Transverse colon (tissue), 4 donors: ENCODE data around the gene TXNIP. TPM values are rescaled to one million over a fixed set of nuclear protein-coding genes. Genes with fewer than 3 reads are reported as not detected.

ENCODE experiments used
- DNase-seq: peaks from one replicate; pipeline ENCODE4 v3.0.0-alpha.2; 2019
- H3K27ac ChIP-seq, 4 donors: fragments of 200-600 bp; sonication (generic); 2 replicates each; pipeline ENCODE4 v1.5.1; 2016 to 2018; ENCODE audit warnings: inconsistent platforms in 4 of 4
- H3K27me3 ChIP-seq: fragments of 200-600 bp; sonication (generic); 2 replicates; pipeline ENCODE4 v1.5.1; 2017; ENCODE audit warnings: inconsistent platforms
- H3K36me3 ChIP-seq, 4 donors: fragments of 200-600 bp; sonication (generic); 2 replicates each; pipeline ENCODE4 v1.5.1; 2017 to 2019; ENCODE audit warnings: inconsistent platforms in 4 of 4
- H3K4me1 ChIP-seq, 4 donors: fragments of 200-600 bp; sonication (generic); 2 replicates each; pipeline ENCODE4 v1.5.1; 2017 to 2020; ENCODE audit warnings: inconsistent platforms in 4 of 4
- H3K4me3 ChIP-seq, 4 donors: fragments of 200-600 bp; sonication (generic); 1 replicate in 1 of 4; 2 replicates in 3 of 4; pipeline versions ENCODE4 v1.5.1 to v1.6.1; 2017 to 2019; ENCODE audit warnings: inconsistent platforms in 4 of 4
- H3K9me3 ChIP-seq, 2 donors: fragments of 200-600 bp; sonication (generic); 2 replicates each; pipeline ENCODE4 v1.5.1; 2017 to 2019; ENCODE audit warnings: inconsistent platforms in 2 of 2
- CTCF ChIP-seq, 5 experiments: fragments of 200-600 bp in 3 of 5; fragments of 450-650 bp in 2 of 5; sonication (generic) in 3 of 5; IDR thresholded peaks; 1 replicate in 2 of 5; 2 replicates in 3 of 5; pipeline ENCODE4 v1.5.1; 2016 to 2017; ENCODE audit warnings: antibody characterized with exemption in 5 of 5, inconsistent platforms in 3 of 5, mild to moderate bottlenecking in 2 of 5, moderate library complexity in 1 of 5
- EP300 ChIP-seq: sonication (generic); formaldehyde crosslinking; IDR thresholded peaks from one replicate; pipeline ENCODE4 v1.6.1; 2017; ENCODE audit warnings: antibody characterized with exemption, low read depth
- POLR2A ChIP-seq: fragments of 450-650 bp; IDR thresholded peaks from one replicate; pipeline ENCODE4 v1.6.1; 2016; ENCODE audit warnings: antibody characterized with exemption, mild to moderate bottlenecking, moderate library complexity
- POLR2AphosphoS5 ChIP-seq, 3 donors: sonication (generic); formaldehyde crosslinking; IDR thresholded peaks; one replicate each; pipeline ENCODE4 v1.6.1; 2016; ENCODE audit warnings: antibody characterized with exemption in 3 of 3
- WGBS, 2 donors: methylation state at CpG; one replicate each; pipeline ENCODE4 v1.1.5; 2018; ENCODE audit warnings: low coverage in 1 of 2; 5-methylcytosine and 5-hydroxymethylcytosine counted together
- in situ Hi-C, 4 donors: fragments of 200-750 bp; cut with MboI; loops; one replicate each; pipeline versions ENCODE4 v1.15.0 to v1.15.1; 2017; ENCODE audit warnings: low sequenced_read_pairs in 3 of 4, low pct_ligation_motif_present in 1 of 4, low pct_unique_long_range_greater_than_20kb in 1 of 4
- intact Hi-C: fragments of 100-400 bp; cut with DNase I; formaldehyde crosslinking; loops from one replicate; pipeline ENCODE4 v1.15.1; 2023; ENCODE audit warnings: low total_unique reads
- total RNA-seq, 4 donors: library from RNA; depleted of rRNA; stranded (reverse); fragments of >200 nt; gene quantifications; one replicate each; pipeline ENCODE4 v1.1.0, GENCODE V29; 2016

TXNIP gene
- total RNA-seq, 4 donors from 2014 or later = 296 to 2,602 (median 982) TPM

GRCh38 chr1:146013559-146013922, 17.2 kb upstream of the TXNIP start:
- Histone ChIP-seq H3K4me1 (peaks cover 0 to 17% (median 0%) of the 10 kb centered on the region in 4 donors), H3K36me3 (no peaks in the 10 kb centered on the region), H3K9me3 (no peaks in the 10 kb centered on the region), H3K27me3 (peaks cover 6% of the 10 kb centered on the region), H3K27ac (no peak overlapping the region), H3K4me3 (no peak overlapping the region)
- DNase-seq = no peak
- intact Hi-C loops = loop anchor here (2.0 to 10.0 kb wide), 3 partner anchors 37 to 169 kb away; partner anchors contain the start of genes ANKRD35 and NUDT17
- TF ChIP-seq POLR2AphosphoS5 (IDR thresholded peaks at IDR 0.05) (no peak), EP300 (no peak), CTCF (IDR thresholded peaks at IDR 0.05) (no peak), POLR2A (no peak)
- 63 to 84% methylated on average over 1 to 6 of the region's 6 CpGs for WGBS, 2 donors
- in situ Hi-C loops = loop anchor here in 3 of 4 donors (5.0 to 25.0 kb wide), 2 partner anchors 36 to 126 kb away; partner anchors contain the start of gene ANKRD35 (in 1 of the 3)

- H3K9me3 ChIP-seq = no peaks in the 10 kb centered on the region
- peak in 2 of 3 donors; percentile 22 to 23 for TF ChIP-seq POLR2AphosphoS5 (IDR thresholded peaks at IDR 0.05)
- TF ChIP-seq EP300 = no peak
- peak; percentile 63 to 80 (median 73) for TF ChIP-seq CTCF (IDR thresholded peaks at IDR 0.05)
- no peak overlapping the region for H3K4me3 ChIP-seq
- no peak overlapping the region for H3K27ac ChIP-seq
- peaks cover 6% of the 10 kb centered on the region for H3K27me3 ChIP-seq
- in situ Hi-C loops = loop anchor here in 3 of 4 donors (5.0 to 25.0 kb wide), 2 partner anchors 36 to 126 kb away; partner anchors contain the start of gene ANKRD35 (in 1 of the 3)
- WGBS, 2 donors = 1 to 8% methylated on average over 4 of the region's 4 CpGs
- peaks cover 0 to 17% (median 1%) of the 10 kb centered on the region in 4 donors for H3K4me1 ChIP-seq
- H3K36me3 ChIP-seq = no peaks in the 10 kb centered on the region
- intact Hi-C loops = loop anchor here (2.0 to 10.0 kb wide), 3 partner anchors 36 to 168 kb away; partner anchors contain the start of genes ANKRD35 and NUDT17
- no peak for DNase-seq
These were observed 16.6 kb upstream of the TXNIP start for GRCh38 chr1:146012703-146013558.

- WGBS, 2 donors = 87 to 94% methylated on average over 3 to 8 of the region's 8 CpGs
- H3K27ac ChIP-seq = peak overlapping the region in 3 of 4 donors; percentile 12 to 37 (median 27)
- in situ Hi-C loops = loop anchor here in 3 of 4 donors (5.0 to 25.0 kb wide), 2 partner anchors 33 to 123 kb away; partner anchors contain the start of gene ANKRD35 (in 1 of the 3)
- H3K27me3 ChIP-seq = no peaks in the 10 kb centered on the region
- H3K9me3 ChIP-seq = no peaks in the 10 kb centered on the region
- no peak for DNase-seq
- H3K4me3 ChIP-seq = no peak overlapping the region
- intact Hi-C loops = loop anchor here (5.0 to 10.0 kb wide), 2 partner anchors 123 to 165 kb away; partner anchors contain the start of genes ANKRD35 and NUDT17
- H3K4me1 ChIP-seq = peaks cover 8 to 41% (median 20%) of the 10 kb centered on the region in 4 donors
- no peak for TF ChIP-seq POLR2AphosphoS5 (IDR thresholded peaks at IDR 0.05)
- no peak for TF ChIP-seq CTCF (IDR thresholded peaks at IDR 0.05)
- no peak for TF ChIP-seq POLR2A
- no peak for TF ChIP-seq EP300
- no peaks in the 10 kb centered on the region for H3K36me3 ChIP-seq
These were observed 13.9 kb upstream of the TXNIP start for GRCh38 chr1:146010126-146010738.
